ENCODE data around the gene GPD2. TPM values are rescaled to one million over a fixed set of nuclear protein-coding genes. Genes with fewer than 3 reads are reported as not detected.

Gene GPD2
- total and polyA plus RNA-seq, 2 donors (not counting 1 experiment from before 2014, with no cell fraction given): 5.1 to 26.8 TPM

- no peaks in the 10 kb centered on the region for H3K9me3 Mint-ChIP-seq (ENCODE audit: insufficient read depth)
- intact Hi-C loops (cut with micrococcal nuclease): no loop called here
- Histone ChIP-seq H3K4me1 (ENCODE audit: control insufficient read depth in 2 of 2, insufficient read depth in 2 of 2, low read length in 2 of 2) (no peaks in the 10 kb centered on the region), H3K9ac (ENCODE audit: low read length) (no peak overlapping the region), H3K36me3 (replicated peaks in 1 of 2; ENCODE audit: control extremely low read depth in 1 of 2, control insufficient read depth in 1 of 2, extremely low read depth in 1 of 2, insufficient read depth in 2 of 2, low read length in 1 of 2) (no peaks in the 10 kb centered on the region), H3K27me3 (replicated peaks in 1 of 4; ENCODE audit: control extremely low read depth in 1 of 4, control insufficient read depth in 3 of 4, insufficient read depth in 4 of 4, low read length in 3 of 4) (no peaks in the 10 kb centered on the region), H3K9me3 (ENCODE audit: control extremely low read depth in 1 of 3, control insufficient read depth in 2 of 3, insufficient read depth in 1 of 3, low read length in 2 of 3) (no peaks in the 10 kb centered on the region), H3K4me3 (ENCODE audit: control extremely low read depth in 1 of 5, extremely low read depth in 1 of 5, insufficient read depth in 1 of 5, low read depth in 2 of 5, low read length in 4 of 5) (no peak overlapping the region), H3K27ac (ENCODE audit: low read length in 2 of 2) (no peak overlapping the region), H2AFZ (ENCODE audit: insufficient read depth, low read depth, low read length, poor library complexity, severe bottlenecking) (no peak overlapping the region), H3K79me2 (ENCODE audit: control insufficient read depth, insufficient read depth, low read length) (no peaks in the 10 kb centered on the region), H3K4me2 (replicated peaks; ENCODE audit: low read depth, low read length, poor library complexity, severe bottlenecking) (no peak overlapping the region), H4K20me1 (ENCODE audit: control insufficient read depth, insufficient read depth, low read length, poor library complexity, severe bottlenecking) (no peaks in the 10 kb centered on the region)
- H3K27me3 Mint-ChIP-seq: peaks cover 9% of the 10 kb centered on the region
- no peak overlapping the region for H3K4me3 Mint-ChIP-seq
- WGBS (ENCODE audit: insufficient coverage): 44% methylated on average over 1 of the region's 1 CpG
- H3K4me1 Mint-ChIP-seq: no peaks in the 10 kb centered on the region
- no peak overlapping the region for H3K27ac Mint-ChIP-seq
- ChIA-PET POLR2A (no interaction called here), CTCF (no interaction called here)
- no peak for TF ChIP-seq EZH2 (IDR thresholded peaks at IDR 0.05; ENCODE audit: borderline replicate concordance, insufficient read depth, low read depth, low read length, poor library complexity, severe bottlenecking)
- no peak for TF ChIP-seq CTCF (IDR thresholded peaks at IDR 0.05)
- DNase-seq: no peak
- no peak for ATAC-seq (ENCODE audit: low read depth)
Measured at GRCh38 chr2:156630579-156631337, 194.6 kb downstream of the GPD2 start.

GRCh38 chr2:156635646-156636045 lies 199.5 kb downstream of the GPD2 start:
- Mint-ChIP-seq H3K27me3 (peaks cover 5% of the 10 kb centered on the region), H3K27ac (no peak overlapping the region), H3K4me1 (no peaks in the 10 kb centered on the region), H3K4me3 (no peak overlapping the region), H3K9me3 (ENCODE audit: insufficient read depth) (peaks cover 3% of the 10 kb centered on the region)
- Histone ChIP-seq H3K27me3 (replicated peaks in 1 of 4; ENCODE audit: control extremely low read depth in 1 of 4, control insufficient read depth in 3 of 4, insufficient read depth in 4 of 4, low read length in 3 of 4) (no peaks in the 10 kb centered on the region), H3K4me1 (ENCODE audit: control insufficient read depth in 2 of 2, insufficient read depth in 2 of 2, low read length in 2 of 2) (no peaks in the 10 kb centered on the region), H3K9me3 (ENCODE audit: control extremely low read depth in 1 of 3, control insufficient read depth in 2 of 3, insufficient read depth in 1 of 3, low read length in 2 of 3) (peaks cover 0 to 5% (median 0%) of the 10 kb centered on the region in 3 donors), H3K79me2 (ENCODE audit: control insufficient read depth, insufficient read depth, low read length) (no peaks in the 10 kb centered on the region), H3K4me3 (ENCODE audit: control extremely low read depth in 1 of 5, extremely low read depth in 1 of 5, insufficient read depth in 1 of 5, low read depth in 2 of 5, low read length in 4 of 5) (no peak overlapping the region), H2AFZ (ENCODE audit: insufficient read depth, low read depth, low read length, poor library complexity, severe bottlenecking) (no peak overlapping the region), H3K4me2 (replicated peaks; ENCODE audit: low read depth, low read length, poor library complexity, severe bottlenecking) (no peak overlapping the region), H3K27ac (ENCODE audit: low read length in 2 of 2) (no peak overlapping the region), H3K9ac (ENCODE audit: low read length) (no peak overlapping the region), H3K36me3 (replicated peaks in 1 of 2; ENCODE audit: control extremely low read depth in 1 of 2, control insufficient read depth in 1 of 2, extremely low read depth in 1 of 2, insufficient read depth in 2 of 2, low read length in 1 of 2) (no peaks in the 10 kb centered on the region), H4K20me1 (ENCODE audit: control insufficient read depth, insufficient read depth, low read length, poor library complexity, severe bottlenecking) (no peaks in the 10 kb centered on the region)
- TF ChIP-seq CTCF (IDR thresholded peaks at IDR 0.05): no peak
- no peak for TF ChIP-seq EZH2 (IDR thresholded peaks at IDR 0.05; ENCODE audit: borderline replicate concordance, insufficient read depth, low read depth, low read length, poor library complexity, severe bottlenecking)
- ChIA-PET POLR2A (no interaction called here), CTCF (no interaction called here)
- 83% methylated on average over 1 of the region's 3 CpGs for WGBS (ENCODE audit: insufficient coverage)
- DNase-seq (no peak), ATAC-seq (ENCODE audit: low read depth) (no peak)
- intact Hi-C loops (cut with micrococcal nuclease): no loop called here
